Measurements from ENCODE around the gene GNG8.

Gene GNG8

GRCh38 chr19:46635920-46636761 is at the start of gene GNG8:
Gene GNG8 (minus strand): TSS chr19:46636202. CDS start chr19:46634682, 1,520 bp downstream.
- no peak for DNase-seq

DNA sequence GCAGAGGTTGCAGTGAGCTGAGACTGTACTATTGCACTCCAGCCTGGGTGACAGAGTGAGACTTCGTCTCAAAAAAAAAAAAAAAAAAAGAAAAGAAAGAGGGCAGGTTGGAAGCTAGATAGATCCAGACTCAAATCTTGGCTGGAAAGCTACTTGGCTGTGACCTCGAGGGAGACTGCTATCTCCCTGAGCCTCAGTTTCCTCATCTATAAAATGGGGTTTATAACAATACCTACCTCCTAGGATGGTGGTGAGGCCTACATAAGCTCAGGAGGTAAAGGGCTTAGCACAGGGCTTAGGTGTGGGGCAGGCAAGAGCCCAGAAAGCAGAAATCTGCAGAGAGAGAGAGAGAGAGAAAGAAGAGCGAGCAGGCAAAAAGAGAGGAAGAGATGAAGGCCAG is 49.2 kb upstream of the GNG8 start:
- no peak for DNase-seq

DNA sequence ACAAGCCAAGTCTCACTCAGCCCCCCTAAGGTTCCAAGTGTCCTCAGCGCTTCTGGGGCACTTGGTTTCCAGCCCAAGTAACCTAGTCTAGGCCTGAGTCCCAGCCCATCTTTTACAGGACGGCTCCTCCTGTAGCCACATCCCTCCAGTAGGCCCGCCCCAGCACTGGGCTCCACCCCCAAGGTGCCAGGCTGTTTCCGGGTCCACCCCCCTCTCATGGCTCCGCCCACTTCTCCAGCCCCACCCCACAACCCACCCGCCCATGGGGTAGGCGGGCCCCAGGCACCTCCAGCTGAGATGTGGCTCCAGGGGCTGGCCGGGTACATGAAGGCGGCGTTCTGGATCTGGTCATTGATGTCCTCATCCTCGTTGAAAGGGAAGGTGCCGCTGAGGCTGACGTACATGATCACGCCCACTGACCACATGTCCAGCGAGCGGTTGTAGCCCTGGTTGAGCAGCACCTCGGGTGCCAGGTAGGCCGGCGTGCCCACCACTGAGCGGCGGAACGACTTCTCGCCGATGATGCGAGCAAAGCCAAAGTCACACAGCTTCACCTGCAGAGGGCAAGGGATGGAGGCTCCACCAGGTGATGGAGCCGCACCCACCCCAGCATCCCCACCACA is 42.2 kb upstream of the GNG8 start:
- DNase-seq = no peak

DNA sequence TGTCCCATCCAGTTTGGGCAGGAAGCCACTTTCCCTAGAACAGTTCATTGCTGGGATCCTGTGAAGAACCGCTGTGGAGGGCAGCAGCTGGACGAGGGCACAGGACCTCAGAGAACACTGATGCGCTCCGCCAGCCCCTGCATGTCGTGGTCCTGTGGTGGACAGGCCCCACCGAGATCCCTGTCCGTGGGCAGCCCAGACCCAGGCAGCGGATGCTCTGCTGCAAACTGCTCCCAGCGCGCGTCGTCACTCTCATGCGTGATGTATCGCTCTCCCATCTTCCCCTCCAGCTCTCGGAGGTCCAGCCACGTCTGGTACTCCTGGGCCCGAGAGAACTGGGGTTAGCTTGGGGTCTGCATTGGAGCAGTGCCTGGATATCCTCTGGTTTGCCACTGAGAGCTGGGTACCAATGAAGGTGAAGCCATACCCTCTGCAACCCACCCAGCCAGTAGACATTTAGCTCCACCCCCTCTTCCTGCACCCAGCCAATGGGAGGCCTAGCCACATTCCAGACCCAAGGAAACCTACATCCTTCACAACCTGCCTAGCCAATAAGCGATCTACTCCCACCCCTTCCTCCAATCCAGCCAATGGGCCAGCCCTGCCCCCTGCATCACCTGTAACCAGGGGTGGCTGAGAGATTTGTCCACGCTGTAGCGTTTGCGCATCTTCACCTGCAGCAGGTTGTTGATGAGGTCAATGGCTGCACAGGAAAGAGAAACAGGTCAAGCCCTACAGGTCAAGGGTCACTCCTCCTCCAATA is 38.6 kb upstream of the GNG8 start:
- DNase-seq = no peak

GRCh38 chr19:46670813-46671212 is 34.8 kb upstream of the GNG8 start:
- peak; percentile 2 for DNase-seq

GRCh38 chr19:46668662-46669061 is 32.7 kb upstream of the GNG8 start:
- DNase-seq = no peak

- no peak for DNase-seq
These were observed 29.1 kb upstream of the GNG8 start for GRCh38 chr19:46665072-46665471.

- DNase-seq = peak; percentile 91
These were observed 26.0 kb upstream of the GNG8 start for GRCh38 chr19:46661735-46662592.

DNA sequence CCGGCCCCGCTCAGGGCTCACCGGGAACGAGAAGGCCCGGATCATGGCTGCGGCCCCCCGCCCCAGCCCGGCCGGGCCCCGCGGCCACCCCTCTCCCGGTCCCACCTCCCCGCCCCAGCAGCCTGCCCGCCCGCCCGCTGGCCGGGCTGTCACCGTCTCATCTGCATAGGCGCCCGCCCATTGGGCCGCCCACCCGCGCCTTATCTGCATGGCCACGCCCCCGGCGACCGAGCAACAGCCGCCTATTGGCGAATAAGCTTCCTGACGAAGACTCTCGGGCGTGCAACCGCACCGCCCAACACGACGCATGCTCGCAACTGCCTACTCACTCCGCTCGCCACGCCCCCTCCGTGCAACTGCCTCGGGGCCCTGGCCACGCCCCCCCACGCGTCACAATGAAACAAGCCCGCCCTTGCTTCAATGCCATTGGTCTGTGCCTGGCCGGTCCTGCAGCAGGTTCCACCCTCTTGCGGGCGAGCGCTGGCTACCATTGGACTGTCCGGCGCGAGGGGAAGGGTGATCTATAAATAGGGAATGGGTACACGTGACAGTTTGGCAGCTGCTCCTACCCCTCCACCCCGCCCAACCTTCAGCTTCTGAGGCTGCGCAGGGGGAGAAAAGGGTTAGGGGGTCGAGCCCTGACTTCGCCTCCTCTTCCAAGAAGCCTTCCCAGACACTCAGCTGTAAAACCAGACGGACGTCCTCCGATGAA is 25.2 kb upstream of the GNG8 start, which contains the start of gene DACT3:
TSS of gene DACT3 (minus strand) at position 163 of the 712 bp plus-strand sequence. CDS start at position 45, 118 bp downstream.
- DNase-seq = peak; percentile 100

GRCh38 chr19:46660551-46661019 is 24.6 kb upstream of the GNG8 start:
- DNase-seq = peak; percentile 4

- no peak for DNase-seq
These were observed 24.1 kb upstream of the GNG8 start for GRCh38 chr19:46660008-46660517.

DNA sequence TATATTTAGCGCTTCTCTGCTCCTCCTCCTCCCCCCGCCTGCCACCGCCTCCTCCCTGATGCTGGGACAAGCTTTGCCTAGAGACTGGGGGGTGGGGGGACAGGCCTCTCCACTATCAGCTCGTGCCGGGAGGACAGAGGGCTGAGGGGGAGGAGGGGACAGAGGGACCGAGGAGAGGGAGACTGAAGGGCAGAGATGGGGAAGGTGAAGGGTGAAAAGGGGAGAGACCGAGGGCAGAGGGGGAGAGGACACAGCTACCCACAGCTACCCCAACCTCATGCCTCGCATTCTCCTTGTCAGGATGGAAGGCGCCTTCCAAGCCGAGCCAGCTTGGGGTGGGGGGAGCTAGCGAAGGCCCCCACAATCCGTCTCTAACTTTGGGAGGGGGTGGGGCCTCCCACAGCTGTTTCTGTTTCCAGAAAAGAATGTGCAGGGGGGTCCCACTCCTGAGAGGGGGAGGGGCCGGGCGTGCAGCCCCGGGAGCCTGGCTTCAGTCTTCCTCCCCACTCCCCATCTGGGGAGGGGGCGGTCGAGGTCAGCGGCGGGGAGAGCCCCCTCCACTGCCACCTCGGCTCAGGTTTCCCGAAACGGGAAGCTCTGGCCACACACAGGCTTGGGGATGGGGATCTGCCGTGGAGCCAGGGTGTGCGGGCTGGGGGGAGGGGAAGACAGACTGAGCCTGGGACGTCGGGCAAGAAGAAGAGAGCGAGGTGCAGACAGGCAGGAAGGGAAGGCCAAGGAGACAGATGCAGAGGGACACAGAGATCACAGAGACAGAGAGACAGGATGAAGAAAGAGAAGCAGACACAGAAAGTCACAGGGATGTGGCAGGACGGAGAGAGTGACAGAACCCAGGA is 23.4 kb upstream of the GNG8 start:
- DNase-seq = peak; percentile 16

GRCh38 chr19:46656541-46656940 is 20.5 kb upstream of the GNG8 start:
- no peak for DNase-seq

DNA sequence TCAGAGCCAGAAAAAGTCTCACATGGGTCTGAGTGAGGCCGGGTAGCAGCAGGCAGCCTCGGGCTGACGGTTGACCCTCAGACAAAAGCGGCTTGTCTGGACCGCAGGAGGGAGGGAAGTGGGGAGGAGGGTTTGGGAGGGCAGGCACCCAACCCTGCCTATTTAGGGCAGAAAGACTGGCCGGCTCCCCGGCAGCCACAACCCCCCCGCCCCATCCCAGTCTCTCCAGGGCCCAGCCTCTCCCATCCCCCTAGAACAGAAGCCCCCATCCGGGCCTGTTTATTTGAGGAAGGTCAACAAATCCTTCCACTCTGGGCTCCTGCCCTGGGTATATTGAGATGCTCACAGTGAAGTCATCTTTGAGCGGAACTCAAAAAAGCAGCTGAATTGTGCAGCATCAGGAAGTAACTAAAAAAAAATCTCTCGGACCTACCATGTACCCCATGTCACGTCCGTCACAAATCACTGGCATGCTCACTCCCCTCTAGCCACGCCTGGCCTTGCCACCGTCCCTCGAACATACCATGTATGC is 18.7 kb upstream of the GNG8 start:
- DNase-seq = no peak

- no peak for DNase-seq
These were observed 14.4 kb upstream of the GNG8 start for GRCh38 chr19:46650445-46650844.

DNA sequence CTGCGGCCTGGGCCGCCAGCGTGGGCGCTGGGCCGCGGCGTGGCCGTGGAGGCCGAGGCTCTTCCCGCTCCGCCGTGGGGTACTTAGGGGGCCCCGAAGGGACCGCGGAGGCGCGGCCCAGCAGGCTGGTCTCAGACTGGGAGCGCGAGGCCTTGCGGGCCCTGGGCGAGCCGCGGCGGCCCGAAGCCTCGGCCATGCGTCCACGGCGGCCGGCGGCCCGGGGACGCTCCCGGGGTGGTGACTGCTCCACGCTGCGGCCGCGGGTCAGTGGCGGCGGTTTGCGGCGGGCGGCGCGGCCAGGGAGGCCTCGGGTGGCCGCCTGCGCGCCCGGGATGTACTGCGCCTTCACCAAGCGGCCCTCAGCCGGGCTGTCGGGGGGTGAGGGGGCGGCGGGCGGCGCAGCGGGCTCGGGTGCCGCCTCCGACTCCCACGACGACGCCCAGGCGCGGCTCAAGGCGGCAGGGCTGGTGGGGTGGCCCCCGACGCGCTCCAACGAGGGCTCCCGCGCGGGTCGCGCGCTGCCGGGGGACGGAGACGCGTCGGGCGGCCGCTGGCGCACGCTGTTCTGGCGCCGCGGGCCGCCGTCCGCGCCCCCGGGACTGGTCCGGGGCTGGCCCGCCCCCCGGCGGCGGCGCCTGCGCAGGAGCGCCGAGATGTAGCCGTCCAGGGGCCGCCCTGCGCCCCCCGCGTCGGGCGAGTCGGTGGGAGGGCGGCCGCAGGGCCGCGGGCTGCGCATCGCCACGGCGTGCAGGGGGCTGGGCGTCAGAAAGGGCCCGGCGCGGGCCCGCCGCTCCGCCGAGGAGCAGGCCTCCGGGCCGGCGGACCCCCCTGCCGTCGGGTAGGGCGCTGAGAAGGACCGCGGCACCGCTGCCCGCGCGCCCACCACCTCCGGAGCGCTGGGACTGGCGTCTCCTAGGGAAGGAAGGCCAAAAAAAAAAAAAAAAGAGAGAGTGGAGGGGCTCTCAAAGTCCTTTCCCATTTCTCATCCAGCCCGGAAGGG is 13.3 kb upstream of the GNG8 start:
- no peak for DNase-seq

- DNase-seq = no peak
These were observed 12.3 kb upstream of the GNG8 start for GRCh38 chr19:46648060-46648960.

- no peak for DNase-seq
These were observed 10.4 kb upstream of the GNG8 start for GRCh38 chr19:46646402-46646801.
